Activated B cell treated with CpG ODN at 0.5 μM for 24 hours (primary cell): ENCODE measurements around the gene TMEM141. TPM values are rescaled to one million over a fixed set of nuclear protein-coding genes. Genes with fewer than 3 reads are reported as not detected.

Experiments used
- ATAC-seq: fragments of 200-7000 bp; cut with Tn5 transposase; one replicate; pipeline ENCODE4 v1.10.0; 2021; ENCODE audit warnings: low read depth, mild to moderate bottlenecking, moderate library complexity
- CTCF ChIA-PET: fragments of 350-600 bp; sonication (Branson Sonifier 250); formaldehyde crosslinking; loops from one replicate; lab custom pipeline; 2021; ENCODE audit warnings: antibody characterized with exemption; lab: Charles Lee
- POLR2A ChIA-PET: fragments of 350-600 bp; sonication (Branson Sonifier 250); formaldehyde crosslinking; loops from one replicate; lab custom pipeline; 2021; ENCODE audit warnings: antibody characterized with exemption; lab: Charles Lee
- DNase-seq: peaks from one replicate; pipeline ENCODE4 v3.0.0; 2022
- H3K27ac Mint-ChIP-seq: one replicate; pipeline ENCODE4 v1.8.0; 2020; ENCODE audit warnings: mixed read lengths
- H3K27me3 Mint-ChIP-seq: one replicate; pipeline ENCODE4 v1.8.0; 2021; ENCODE audit warnings: mixed read lengths
- H3K36me3 Mint-ChIP-seq: one replicate; pipeline ENCODE4 v1.8.0; 2021; ENCODE audit warnings: low read depth, mixed read lengths
- H3K4me1 Mint-ChIP-seq: one replicate; pipeline ENCODE4 v1.8.0; 2021; ENCODE audit warnings: mixed read lengths
- H3K4me3 Mint-ChIP-seq: one replicate; pipeline ENCODE4 v1.8.0; 2020; ENCODE audit warnings: mild to moderate bottlenecking, mixed read lengths
- H3K9me3 Mint-ChIP-seq: one replicate; pipeline ENCODE4 v1.8.0; 2020; ENCODE audit warnings: mixed read lengths
- intact Hi-C: fragments of 100-400 bp; cut with micrococcal nuclease; formaldehyde crosslinking; loops from one replicate; pipeline ENCODE4 v1.15.1; 2024
- total RNA-seq: library from RNA; stranded (reverse); gene quantifications from 2 replicates; pipeline ENCODE4 v1.2.3, GENCODE V29; 2022
- TF ChIP-seq, protein P1 (sequence below): fragments of 200-600 bp; IDR thresholded peaks from one replicate; pipeline ENCODE4 v1.8.0; 2022; ENCODE audit warnings: antibody characterized with exemption, mild to moderate bottlenecking

The TMEM141 gene
- total RNA-seq, 1 donor from 2014 or later: 34.9 TPM

- Mint-ChIP-seq H3K36me3 (peaks cover 2% of the 10 kb centered on the region), H3K4me1 (peaks cover 61% of the 10 kb centered on the region), H3K27me3 (no peaks in the 10 kb centered on the region), H3K4me3 (no peak overlapping the region), H3K27ac (no peak overlapping the region), H3K9me3 (no peaks in the 10 kb centered on the region)
- TF ChIP-seq, protein P1, sequence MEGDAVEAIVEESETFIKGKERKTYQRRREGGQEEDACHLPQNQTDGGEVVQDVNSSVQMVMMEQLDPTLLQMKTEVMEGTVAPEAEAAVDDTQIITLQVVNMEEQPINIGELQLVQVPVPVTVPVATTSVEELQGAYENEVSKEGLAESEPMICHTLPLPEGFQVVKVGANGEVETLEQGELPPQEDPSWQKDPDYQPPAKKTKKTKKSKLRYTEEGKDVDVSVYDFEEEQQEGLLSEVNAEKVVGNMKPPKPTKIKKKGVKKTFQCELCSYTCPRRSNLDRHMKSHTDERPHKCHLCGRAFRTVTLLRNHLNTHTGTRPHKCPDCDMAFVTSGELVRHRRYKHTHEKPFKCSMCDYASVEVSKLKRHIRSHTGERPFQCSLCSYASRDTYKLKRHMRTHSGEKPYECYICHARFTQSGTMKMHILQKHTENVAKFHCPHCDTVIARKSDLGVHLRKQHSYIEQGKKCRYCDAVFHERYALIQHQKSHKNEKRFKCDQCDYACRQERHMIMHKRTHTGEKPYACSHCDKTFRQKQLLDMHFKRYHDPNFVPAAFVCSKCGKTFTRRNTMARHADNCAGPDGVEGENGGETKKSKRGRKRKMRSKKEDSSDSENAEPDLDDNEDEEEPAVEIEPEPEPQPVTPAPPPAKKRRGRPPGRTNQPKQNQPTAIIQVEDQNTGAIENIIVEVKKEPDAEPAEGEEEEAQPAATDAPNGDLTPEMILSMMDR: no peak
- no peak for DNase-seq
- no peak for ATAC-seq
- CTCF ChIA-PET: no interaction called here
- POLR2A ChIA-PET: interaction anchor here (0.8 to 7.6 kb wide), 3 partner anchors 13 to 44 kb away, joined by 5 to 112 read pairs (median 36); partner anchors contain the start of gene LCN8
- intact Hi-C loops: no loop called here
Measured at GRCh38 chr9:136744773-136745172, 46.4 kb upstream of the TMEM141 start.

DNA sequence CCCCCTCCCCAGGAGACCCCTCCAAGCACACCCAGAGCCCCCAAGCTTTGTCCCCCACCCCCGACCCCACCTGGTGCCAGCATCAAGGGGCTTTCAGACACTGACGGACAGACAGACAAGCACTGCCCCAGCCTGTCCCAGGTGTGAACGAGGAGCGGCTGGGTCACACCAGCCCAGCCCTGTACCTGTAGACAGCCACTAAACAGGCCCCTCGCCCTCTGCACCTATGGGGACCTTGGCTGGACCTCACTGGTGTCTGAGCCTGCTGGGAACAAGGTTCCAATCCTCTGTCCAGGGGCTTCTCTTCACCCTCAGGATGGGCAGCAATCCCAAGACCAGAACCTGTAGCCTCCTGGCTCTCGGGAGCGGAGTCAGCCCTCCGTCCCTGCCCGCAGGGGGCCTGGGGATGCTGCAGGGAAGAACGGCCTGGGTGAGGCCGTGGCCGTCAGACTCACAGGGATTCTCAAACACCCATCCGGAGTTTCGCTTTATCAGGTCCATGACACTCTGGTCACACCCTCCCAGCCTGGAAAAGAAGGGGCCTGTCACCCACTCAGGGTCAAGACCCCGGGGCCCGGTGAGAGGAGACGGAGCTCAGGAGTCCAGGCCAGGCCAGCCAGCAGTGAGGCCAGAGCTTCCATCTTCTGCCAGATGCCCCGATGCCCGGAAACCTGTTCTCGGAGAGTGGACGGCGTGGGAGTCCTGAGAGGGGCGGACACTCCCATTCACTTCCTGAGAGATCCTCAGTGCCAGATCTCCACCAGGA, 45.6 kb upstream of the TMEM141 start:
- POLR2A ChIA-PET: interaction anchor here (0.8 to 7.6 kb wide), 4 partner anchors 12 to 45 kb away, joined by 3 to 112 read pairs (median 20); partner anchors contain the start of gene LCN8
- no peak overlapping the region for H3K27ac Mint-ChIP-seq
- TF ChIP-seq, protein P1: no peak
- peaks cover 2% of the 10 kb centered on the region for H3K36me3 Mint-ChIP-seq
- H3K4me3 Mint-ChIP-seq: no peak overlapping the region
- intact Hi-C loops: no loop called here
- H3K9me3 Mint-ChIP-seq: no peaks in the 10 kb centered on the region
- H3K27me3 Mint-ChIP-seq: no peaks in the 10 kb centered on the region
- peaks cover 64% of the 10 kb centered on the region for H3K4me1 Mint-ChIP-seq
- no peak for ATAC-seq
- DNase-seq: no peak
- CTCF ChIA-PET: no interaction called here

DNA sequence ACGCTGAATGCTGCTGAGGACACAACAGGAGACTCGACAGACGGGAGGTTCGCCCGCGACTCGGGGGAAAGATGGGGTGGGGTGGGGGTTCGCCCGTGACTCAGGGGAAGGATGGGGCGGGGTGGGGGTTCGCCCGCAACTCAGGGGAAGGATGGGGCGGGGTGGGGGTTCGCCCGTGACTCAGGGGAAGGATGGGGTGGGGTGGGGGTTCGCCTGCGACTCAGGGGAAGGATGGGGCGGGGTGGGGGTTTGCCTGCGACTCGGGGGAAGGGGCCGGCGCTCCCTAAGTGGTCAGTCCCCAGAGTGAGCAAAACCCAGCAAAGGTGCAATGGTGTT, 45.0 kb upstream of the TMEM141 start:
- Mint-ChIP-seq H3K27ac (no peak overlapping the region), H3K27me3 (no peaks in the 10 kb centered on the region), H3K9me3 (no peaks in the 10 kb centered on the region), H3K36me3 (peaks cover 2% of the 10 kb centered on the region), H3K4me1 (peaks cover 65% of the 10 kb centered on the region), H3K4me3 (no peak overlapping the region)
- ATAC-seq: no peak
- intact Hi-C loops: no loop called here
- ChIA-PET CTCF (no interaction called here), POLR2A (interaction anchor here (1.0 to 7.6 kb wide), 2 partner anchors 12 to 17 kb away, joined by 3 to 112 read pairs; partner anchors contain the start of gene LCN8)
- no peak for DNase-seq
- TF ChIP-seq, protein P1: no peak

- ChIA-PET POLR2A (interaction anchor here (7.6 kb wide), 1 partner anchor 17 kb away, joined by 112 read pairs; no protein-coding TSS in a partner anchor), CTCF (no interaction called here)
- ATAC-seq (no peak), DNase-seq (no peak)
- Mint-ChIP-seq H3K27me3 (no peaks in the 10 kb centered on the region), H3K36me3 (no peaks in the 10 kb centered on the region), H3K27ac (no peak overlapping the region), H3K4me3 (no peak overlapping the region), H3K4me1 (peaks cover 62% of the 10 kb centered on the region), H3K9me3 (peaks cover 1% of the 10 kb centered on the region)
- TF ChIP-seq, protein P1: no peak
- intact Hi-C loops: no loop called here
Measured at GRCh38 chr9:136746621-136747020, 44.5 kb upstream of the TMEM141 start.
